MCF 10A (cell line): Measurements from ENCODE around the gene PCDHB3. TPM values are rescaled to one million over a fixed set of nuclear protein-coding genes. Genes with fewer than 3 reads are reported as not detected.

Source experiments
- total RNA-seq: library from RNA; stranded (reverse); gene quantifications from 2 replicates; pipeline ENCODE4 v1.2.3, GENCODE V29; 2022

The PCDHB3 gene
- total RNA-seq, 1 experiment from 2014 or later: 0.42 TPM

Other genes starting within 250 kb of the PCDHB3 start
- gene PCDHA10, start 244.6 kb upstream of the PCDHB3 start, total RNA-seq: 0.15 and 0.16 TPM in 2 replicates
- 0.27 and 0.49 TPM in 2 replicates for gene PCDHA11, start 231.5 kb upstream of the PCDHB3 start, total RNA-seq
- gene PCDHA12, start 225.2 kb upstream of the PCDHB3 start, total RNA-seq: 6.1 and 9.6 TPM in 2 replicates
- gene PCDHA13, start 218.3 kb upstream of the PCDHB3 start, total RNA-seq: 0.33 and 0.74 TPM in 2 replicates
- gene PCDHAC1, start 174.2 kb upstream of the PCDHB3 start, total RNA-seq: 17.2 and 26.3 TPM in 2 replicates
- gene PCDHAC2, start 134.0 kb upstream of the PCDHB3 start, total RNA-seq: 9.3 and 12.3 TPM in 2 replicates
- not detected in 2 replicates for gene PCDHB1, start 49.1 kb upstream of the PCDHB3 start, total RNA-seq
- gene PCDHB2, start 5.9 kb upstream of the PCDHB3 start, total RNA-seq: 2.4 and 2.6 TPM in 2 replicates
- gene PCDHB4, start 21.3 kb downstream of the PCDHB3 start, total RNA-seq: 0.44 and 1.3 TPM in 2 replicates
- 1.2 and 1.7 TPM in 2 replicates for gene PCDHB5, start 34.7 kb downstream of the PCDHB3 start, total RNA-seq
- gene PCDHB6, start 49.6 kb downstream of the PCDHB3 start, total RNA-seq: 0.19 and 0.22 TPM in 2 replicates
- 0.28 and 0.29 TPM in 2 replicates for gene PCDHB7, start 72.2 kb downstream of the PCDHB3 start, total RNA-seq
- 0.34 TPM in 1 of 2 replicates, not detected in the other for gene PCDHB8, start 77.3 kb downstream of the PCDHB3 start, total RNA-seq
- gene PCDHB16, start 81.9 kb downstream of the PCDHB3 start, total RNA-seq: 1.8 and 2.5 TPM in 2 replicates
- 1.0 and 1.8 TPM in 2 replicates for gene PCDHB9, start 86.7 kb downstream of the PCDHB3 start, total RNA-seq
- 1.2 and 1.4 TPM in 2 replicates for gene PCDHB10, start 91.9 kb downstream of the PCDHB3 start, total RNA-seq
- 0.75 and 1.3 TPM in 2 replicates for gene PCDHB11, start 99.2 kb downstream of the PCDHB3 start, total RNA-seq
- 1.6 and 2.3 TPM in 2 replicates for gene PCDHB12, start 108.2 kb downstream of the PCDHB3 start, total RNA-seq
- gene PCDHB13, start 113.4 kb downstream of the PCDHB3 start, total RNA-seq: 3.5 and 4.7 TPM in 2 replicates
- gene PCDHB14, start 122.9 kb downstream of the PCDHB3 start, total RNA-seq: 4.7 and 6.2 TPM in 2 replicates
- 0.91 and 1.2 TPM in 2 replicates for gene PCDHB15, start 144.9 kb downstream of the PCDHB3 start, total RNA-seq
- gene SLC25A2, start 203.6 kb downstream of the PCDHB3 start, total RNA-seq: 0.37 and 0.79 TPM in 2 replicates
- gene TAF7, start 220.3 kb downstream of the PCDHB3 start, total RNA-seq: 81.3 and 94.9 TPM in 2 replicates
- gene PCDHGA1, start 230.0 kb downstream of the PCDHB3 start, total RNA-seq: 0.20 and 0.35 TPM in 2 replicates
- 0.32 and 0.33 TPM in 2 replicates for gene PCDHGA2, start 238.3 kb downstream of the PCDHB3 start, total RNA-seq
- 0.07 and 0.25 TPM in 2 replicates for gene PCDHGA3, start 243.4 kb downstream of the PCDHB3 start, total RNA-seq
- 0.19 and 0.59 TPM in 2 replicates for gene PCDHGB1, start 249.6 kb downstream of the PCDHB3 start, total RNA-seq